ENCODE measurements around the gene SEPTIN3. TPM values are rescaled to one million over a fixed set of nuclear protein-coding genes. Genes with fewer than 3 reads are reported as not detected.

The SEPTIN3 gene
- total and polyA plus RNA-seq, 10 of the 15 experiments (the other 5 are each of a cell fraction or from before 2014, with no cell fraction given): 0.05 to 3.1 (median 0.87) TPM

GRCh38 chr22:41949297-41949965 is 19.8 kb upstream of the SEPTIN3 start (continued):
- no peak; the same call in 1 of the 2 replicates for TF ChIP-seq ZBTB40 (IDR thresholded peaks at IDR 0.05; ENCODE audit: borderline replicate concordance)
- no peak for TF ChIP-seq ZBED1 (IDR thresholded peaks at IDR 0.05; ENCODE audit: borderline replicate concordance)
- no peak for TF ChIP-seq ATF3 (IDR thresholded peaks at IDR 0.05; ENCODE audit: borderline replicate concordance, extremely low read depth, low read depth, low read length)
- no peak; the same call in 1 of the 2 replicates for TF ChIP-seq PKNOX1 (IDR thresholded peaks at IDR 0.05)
- TF ChIP-seq HDAC6 (IDR thresholded peaks at IDR 0.05; ENCODE audit: unreplicated experiment): no peak
- peak; percentile 8; the same call in 1 of the 2 replicates for TF ChIP-seq IRF4 (IDR thresholded peaks at IDR 0.05; ENCODE audit: low read depth, low read length)
- TF ChIP-seq MXI1 (IDR thresholded peaks at IDR 0.05; ENCODE audit: low read depth, low read length): no peak
- TF ChIP-seq ZZZ3 (IDR thresholded peaks at IDR 0.05; ENCODE audit: control insufficient read depth, insufficient read length, low read depth): no peak
- peak; percentile 96 for TF ChIP-seq IKZF1 (conservative IDR thresholded peaks at IDR 0.05)
- TF ChIP-seq NFXL1 (IDR thresholded peaks at IDR 0.05; ENCODE audit: borderline replicate concordance): no peak
- TF ChIP-seq ZSCAN29 (IDR thresholded peaks at IDR 0.05): no peak
- no peak for TF ChIP-seq SP1 (IDR thresholded peaks at IDR 0.05; ENCODE audit: low read depth, low read length)
- 0 out of 2 replicates have a peak, but pooled peaks have one; percentile 52 for TF ChIP-seq LARP7 (IDR thresholded peaks at IDR 0.05)
- peak; percentile 88 for TF ChIP-seq NBN (IDR thresholded peaks at IDR 0.05)
- no peak; the same call in 1 of the 2 replicates for TF ChIP-seq CHD2 (IDR thresholded peaks at IDR 0.05; ENCODE audit: borderline replicate concordance, low read depth, low read length)
- TF ChIP-seq MTA3 (IDR thresholded peaks at IDR 0.05; ENCODE audit: borderline replicate concordance, low read length): no peak
- no peak for TF ChIP-seq FOS (IDR thresholded peaks at IDR 0.05; ENCODE audit: borderline replicate concordance, extremely low read depth, insufficient read length)
- TF ChIP-seq JUNB (IDR thresholded peaks at IDR 0.05): no peak
- no peak; a peak in 1 of 4 replicates for TF ChIP-seq ETV6 (conservative IDR thresholded peaks at IDR 0.05 in 1 of 2, IDR thresholded peaks at IDR 0.05 in 1 of 2; ENCODE audit: borderline replicate concordance in 1 of 2, low read depth in 1 of 2)
- no peak for TF ChIP-seq HSF1 (IDR thresholded peaks at IDR 0.05; ENCODE audit: low read depth, low read length)
- TF ChIP-seq CREB1 (IDR thresholded peaks at IDR 0.05; ENCODE audit: low read depth): peak; percentile 16; the same call in 1 of the 2 replicates
- no peak for TF ChIP-seq POU2F2 (IDR thresholded peaks at IDR 0.05; ENCODE audit: borderline replicate concordance, low read depth, low read length)

All from GM12878 (cell line).